Activated T-cell treated with anti-CD3 and anti-CD28 coated beads for 1 hour (primary cell): ENCODE measurements around the gene CEP135.
"Not testable (repeated sequence)": the region's sequence is repeated elsewhere in the genome, so short reads cannot be mapped to it uniquely, and the experiment has no call there.

Experiments used
- DNase-seq: peaks from one replicate; pipeline ENCODE4 v3.0.0-alpha.2; 2020; ENCODE audit warnings: low read depth

Gene CEP135

GRCh38 chr4:56026596-56026995 lies 77.9 kb downstream of the CEP135 start:
- DNase-seq = no peak

DNA sequence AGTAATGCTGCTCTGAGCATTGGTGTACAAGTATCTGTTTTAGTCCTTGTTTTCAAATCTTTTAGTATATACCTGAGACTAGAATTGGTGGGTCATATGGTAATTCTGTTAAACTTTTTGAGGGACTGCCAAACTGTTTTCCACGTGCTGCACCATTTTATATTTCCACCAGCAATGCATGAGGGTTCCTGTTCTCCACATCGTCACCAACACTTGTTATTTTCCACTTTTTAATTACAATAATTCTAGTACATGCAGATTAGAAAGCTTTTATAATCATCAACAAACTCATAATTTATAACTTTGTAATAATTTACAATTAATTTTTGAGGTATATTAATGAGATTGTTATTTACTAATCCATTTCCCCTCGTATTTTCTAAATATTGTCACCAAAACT lies 79.4 kb downstream of the CEP135 start:
- DNase-seq = no peak

GRCh38 chr4:56038487-56039162 lies 89.9 kb downstream of the CEP135 start:
- DNase-seq = no peak

- no peak for DNase-seq
These were observed 92.1 kb downstream of the CEP135 start for GRCh38 chr4:56040842-56041241.

- DNase-seq = no peak
These were observed 93.5 kb downstream of the CEP135 start for GRCh38 chr4:56042225-56042624.

GRCh38 chr4:56048383-56048701 lies 99.6 kb downstream of the CEP135 start:
- no peak for DNase-seq

GRCh38 chr4:56048702-56049431 lies 100.1 kb downstream of the CEP135 start:
- peak; percentile 2 for DNase-seq

DNA sequence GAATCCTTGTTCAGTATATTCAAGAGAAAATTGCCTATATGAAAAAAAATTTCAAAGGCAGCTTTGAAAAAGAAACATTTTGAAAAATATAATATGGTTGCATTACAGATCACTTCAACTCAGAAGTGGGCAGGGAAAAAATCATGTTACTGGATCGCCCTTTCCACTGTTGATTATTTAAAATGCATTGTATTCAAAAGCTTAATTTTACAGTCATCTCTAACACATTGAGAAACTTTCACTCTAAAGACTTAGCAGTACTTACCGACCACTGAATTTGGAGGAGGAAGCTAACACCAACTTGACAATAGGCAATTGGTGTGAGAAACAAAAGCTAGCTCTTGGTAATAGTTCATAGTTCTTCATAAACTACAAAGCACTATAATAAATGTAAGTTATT lies 101.9 kb downstream of the CEP135 start:
- DNase-seq = no peak

DNA sequence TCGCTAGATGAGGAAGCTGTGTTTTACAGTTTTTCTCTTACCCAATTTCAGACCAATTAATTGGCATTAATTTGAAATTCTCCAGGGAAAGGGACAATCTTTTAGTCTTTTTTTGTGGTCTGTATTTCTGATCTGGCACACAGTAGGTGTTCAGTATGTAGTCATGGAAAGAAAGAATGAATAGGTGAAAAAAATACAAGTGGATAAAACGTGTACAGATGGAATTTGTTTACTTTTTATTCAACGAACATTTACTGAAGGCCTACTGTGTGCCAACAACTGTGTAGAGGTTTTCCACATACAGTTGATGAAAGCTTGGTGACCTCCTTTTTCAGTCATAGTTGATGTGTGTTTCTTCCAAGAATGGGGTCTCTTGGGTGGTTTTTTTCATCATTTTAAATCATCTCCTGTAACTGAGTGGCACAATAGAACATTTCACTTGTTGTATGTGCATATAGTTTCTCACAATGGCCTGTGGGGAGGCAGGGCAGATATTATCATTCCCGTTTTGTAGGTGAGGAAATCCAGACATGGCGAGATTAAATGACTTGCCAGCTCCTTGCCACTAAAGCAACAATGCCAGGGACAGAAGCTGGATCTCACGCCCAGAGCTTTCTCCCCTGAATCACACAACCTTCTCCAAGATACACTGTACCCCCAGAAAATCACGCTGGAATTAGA lies 102.4 kb downstream of the CEP135 start:
- DNase-seq = no peak

- no peak for DNase-seq
These were observed 102.9 kb downstream of the CEP135 start for GRCh38 chr4:56051710-56052075.

DNA sequence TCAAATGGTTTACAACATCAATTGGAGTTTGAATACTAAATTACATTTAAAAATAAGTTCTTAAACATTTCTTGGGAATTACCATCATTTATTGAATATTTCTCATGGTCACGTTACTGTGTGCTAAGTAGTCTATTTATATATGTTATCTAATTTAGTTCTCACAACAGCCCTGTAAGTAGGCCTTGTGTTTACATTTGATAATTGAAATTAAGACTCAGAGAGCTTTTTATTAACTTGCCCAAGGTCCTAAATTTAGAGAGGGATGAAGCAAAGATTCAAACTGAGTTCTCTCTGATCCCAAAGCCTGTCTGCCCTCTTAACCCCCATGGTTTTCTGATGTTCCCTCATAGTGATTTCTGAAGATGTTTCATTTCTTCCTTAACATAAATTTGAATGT lies 103.7 kb downstream of the CEP135 start:
- DNase-seq = no peak

- DNase-seq = no peak
These were observed 104.2 kb downstream of the CEP135 start for GRCh38 chr4:56052966-56053365.

GRCh38 chr4:56055027-56055977 lies 106.6 kb downstream of the CEP135 start:
- DNase-seq = no peak

DNA sequence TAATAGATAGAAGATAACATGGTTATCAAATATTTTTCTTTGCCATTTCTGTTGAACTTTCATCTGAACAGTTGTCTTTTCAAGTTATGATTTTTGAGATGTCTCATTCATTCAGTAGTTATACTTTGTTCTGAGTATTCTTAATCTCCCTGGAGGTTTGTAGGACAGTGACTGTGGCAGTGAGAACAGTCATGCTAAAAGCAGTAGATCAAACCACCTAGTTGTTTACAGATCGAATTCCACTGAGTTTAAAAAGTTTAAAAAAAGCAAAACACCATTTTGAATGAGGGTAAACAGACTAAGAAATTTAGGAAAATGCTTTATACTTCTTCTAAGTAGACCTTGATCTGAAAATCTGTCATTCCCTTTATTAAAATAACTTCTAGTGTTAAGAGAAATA lies 107.2 kb downstream of the CEP135 start:
- DNase-seq = no peak

GRCh38 chr4:56058555-56058954 lies 109.8 kb downstream of the CEP135 start:
- no peak for DNase-seq

DNA sequence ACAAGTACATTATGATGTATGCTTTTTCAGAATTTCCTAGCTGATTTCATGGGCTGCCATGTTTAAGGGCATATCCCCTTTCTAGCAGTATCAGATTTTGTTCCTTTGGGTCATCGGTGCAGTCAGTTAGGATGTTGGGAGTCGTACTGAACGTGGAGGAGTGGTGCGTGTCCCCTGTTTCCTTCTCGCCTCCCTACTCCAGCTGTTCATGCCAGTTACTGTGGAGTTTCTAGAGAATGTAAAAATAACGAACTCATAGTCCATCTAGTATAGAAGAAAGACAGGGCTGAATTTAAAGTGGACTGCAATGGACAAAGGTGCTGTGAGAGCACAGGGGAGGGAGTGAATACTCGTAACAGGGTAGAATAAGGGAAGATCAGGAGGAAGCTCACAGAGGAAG lies 111.3 kb downstream of the CEP135 start:
- DNase-seq = no peak

DNA sequence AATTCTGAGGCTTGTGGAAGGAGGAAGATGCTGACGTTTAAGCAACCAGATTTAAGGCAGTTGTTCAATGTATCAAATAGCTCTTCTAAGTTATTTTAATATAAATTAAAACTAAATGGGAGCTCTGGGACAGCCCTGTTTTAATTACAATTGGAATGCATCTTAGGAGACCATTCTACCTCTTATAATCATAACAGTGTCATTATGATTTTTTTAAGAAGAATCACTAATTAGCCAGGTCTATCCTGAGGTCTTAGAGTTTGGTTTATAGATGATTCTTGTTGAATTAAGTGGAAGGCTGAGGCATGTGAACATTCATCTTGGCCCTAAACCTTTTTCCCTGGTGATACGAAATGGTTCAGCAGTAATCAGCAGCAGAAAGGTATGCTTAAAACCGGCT lies 113.4 kb downstream of the CEP135 start:
- no peak for DNase-seq

GRCh38 chr4:56062526-56063145 lies 113.9 kb downstream of the CEP135 start:
- DNase-seq = no peak

DNA sequence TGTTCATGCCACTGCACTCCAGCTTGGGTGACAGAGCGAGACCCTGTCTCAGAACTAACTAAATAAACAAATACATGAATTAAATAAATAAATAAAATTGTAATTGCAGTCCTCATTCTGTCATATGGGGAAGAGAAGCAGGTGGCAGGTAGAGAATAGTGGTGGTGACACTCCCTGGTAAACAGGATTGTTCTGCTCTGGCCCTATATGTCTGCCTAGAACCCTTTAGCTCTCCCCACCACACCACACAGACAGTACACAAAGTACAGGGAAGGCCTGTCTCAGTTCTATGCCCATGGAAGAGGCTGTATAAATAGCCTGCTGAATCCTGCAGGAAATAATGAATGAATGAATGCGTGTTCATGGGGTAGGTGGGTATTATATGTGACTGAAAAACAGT lies 117.7 kb downstream of the CEP135 start:
- no peak for DNase-seq

DNA sequence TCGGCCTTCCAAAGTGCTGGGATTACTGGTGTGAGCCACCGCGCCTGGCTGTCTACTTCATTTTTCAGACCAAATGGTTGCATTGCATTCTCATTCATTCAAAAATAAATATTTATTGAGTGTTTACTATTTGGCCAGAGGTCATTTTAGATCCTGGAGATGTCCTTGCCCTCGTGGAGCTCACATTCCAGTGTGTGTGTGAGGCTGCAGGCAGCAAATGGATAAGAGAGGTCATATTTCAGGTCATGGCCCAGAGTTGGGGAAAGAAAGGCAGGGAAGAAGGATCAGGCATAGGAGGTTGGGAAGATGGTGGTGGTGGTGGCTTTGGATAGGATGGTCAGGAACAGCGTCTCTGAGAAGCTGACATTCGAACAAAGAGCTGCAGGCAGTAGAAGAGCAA lies 119.1 kb downstream of the CEP135 start:
- no peak for DNase-seq

DNA sequence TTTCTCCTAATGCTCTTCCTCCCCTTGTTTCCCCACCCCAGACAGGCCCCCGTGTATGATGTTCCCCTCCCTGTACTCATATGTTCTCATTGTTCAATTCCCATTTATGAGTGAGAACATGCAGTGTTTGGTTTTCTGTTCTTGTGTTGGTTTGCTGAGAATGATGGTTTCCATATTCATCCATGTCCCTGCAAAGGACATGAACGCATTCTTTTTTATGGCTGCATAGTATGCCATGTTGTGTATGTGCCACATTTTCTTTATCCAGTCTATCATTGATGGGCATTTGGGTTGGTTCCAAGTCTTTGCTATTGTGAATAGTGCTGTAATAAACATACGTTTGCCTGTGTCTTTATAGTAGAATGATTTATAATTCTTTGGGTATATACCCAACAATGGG lies 124.0 kb downstream of the CEP135 start:
- DNase-seq = not testable (repeated sequence)

- no peak for DNase-seq
These were observed 128.9 kb downstream of the CEP135 start for GRCh38 chr4:56077676-56078075.
